ENCODE results near the gene ARL13B.
"Not testable (repeated sequence)": the region's sequence is repeated elsewhere in the genome, so short reads cannot be mapped to it uniquely, and the experiment has no call there.

ARL13B gene

DNA sequence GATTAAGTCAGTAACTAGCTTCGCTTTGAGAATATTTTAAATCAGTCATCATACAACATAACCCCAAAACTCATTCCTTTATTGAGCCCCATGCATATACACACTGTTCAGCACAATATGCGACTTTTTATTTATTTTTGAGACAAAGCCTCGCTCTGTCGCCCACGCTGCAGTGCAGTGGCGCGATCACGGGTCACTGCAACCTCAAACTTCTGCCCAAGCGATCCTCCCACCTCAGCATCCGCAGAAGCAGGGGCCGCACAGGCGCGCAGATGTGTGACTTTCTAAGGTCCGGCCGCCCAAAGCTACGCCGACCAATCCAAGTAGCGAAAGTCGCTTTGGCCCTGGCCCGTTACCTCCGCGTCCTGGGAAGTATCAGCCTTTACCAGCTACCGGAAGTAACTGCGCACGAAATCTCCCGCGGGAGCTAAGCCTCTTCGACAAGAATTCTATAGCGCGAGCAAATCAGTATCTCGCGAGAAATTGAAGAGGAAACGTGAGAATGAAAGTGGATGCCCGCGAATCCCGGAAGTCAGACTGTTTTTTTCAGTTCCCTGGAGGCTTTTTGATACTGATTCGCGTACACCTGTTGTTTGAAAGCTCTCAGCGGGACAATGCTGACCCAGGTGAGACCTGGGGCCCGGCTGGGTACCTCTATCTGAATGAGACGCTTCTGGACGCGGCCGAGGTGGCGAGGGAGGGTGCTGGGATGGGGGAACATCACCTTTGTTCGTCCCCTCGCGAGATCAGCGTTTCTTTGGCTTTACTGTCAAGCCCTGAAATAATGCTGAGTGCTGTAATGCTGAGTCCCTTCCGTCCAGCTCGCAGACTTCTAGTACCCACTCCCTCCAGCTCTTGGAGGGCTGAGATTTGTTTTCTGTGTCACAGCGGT lies 82.8 kb downstream of the ARL13B start, which contains the start of the genes DHFR2 and NSUN3:
Gene DHFR2 (minus strand): TSS at position 404 of the 892 bp plus-strand sequence. CDS start 1,405 bp downstream, outside the sequence.
Gene NSUN3 (plus strand): TSS at position 549 of the 892 bp plus-strand sequence. CDS start 66 bp downstream, at position 615.
- peak; percentile 57 to 68 (median 66) for DNase-seq (ENCODE audit: low read depth in 3 of 3)

- no peak for DNase-seq (ENCODE audit: low read depth in 3 of 3)
These were observed 83.7 kb downstream of the ARL13B start for GRCh38 chr3:94063496-94064119.

GRCh38 chr3:94064243-94064860 lies 84.4 kb downstream of the ARL13B start:
- DNase-seq (ENCODE audit: low read depth in 3 of 3), result no peak

- no peak for DNase-seq (ENCODE audit: low read depth in 3 of 3)
These were observed 85.2 kb downstream of the ARL13B start for GRCh38 chr3:94065122-94065521.

- no peak for DNase-seq (ENCODE audit: low read depth in 3 of 3)
These were observed 86.0 kb downstream of the ARL13B start for GRCh38 chr3:94065819-94066480.

DNA sequence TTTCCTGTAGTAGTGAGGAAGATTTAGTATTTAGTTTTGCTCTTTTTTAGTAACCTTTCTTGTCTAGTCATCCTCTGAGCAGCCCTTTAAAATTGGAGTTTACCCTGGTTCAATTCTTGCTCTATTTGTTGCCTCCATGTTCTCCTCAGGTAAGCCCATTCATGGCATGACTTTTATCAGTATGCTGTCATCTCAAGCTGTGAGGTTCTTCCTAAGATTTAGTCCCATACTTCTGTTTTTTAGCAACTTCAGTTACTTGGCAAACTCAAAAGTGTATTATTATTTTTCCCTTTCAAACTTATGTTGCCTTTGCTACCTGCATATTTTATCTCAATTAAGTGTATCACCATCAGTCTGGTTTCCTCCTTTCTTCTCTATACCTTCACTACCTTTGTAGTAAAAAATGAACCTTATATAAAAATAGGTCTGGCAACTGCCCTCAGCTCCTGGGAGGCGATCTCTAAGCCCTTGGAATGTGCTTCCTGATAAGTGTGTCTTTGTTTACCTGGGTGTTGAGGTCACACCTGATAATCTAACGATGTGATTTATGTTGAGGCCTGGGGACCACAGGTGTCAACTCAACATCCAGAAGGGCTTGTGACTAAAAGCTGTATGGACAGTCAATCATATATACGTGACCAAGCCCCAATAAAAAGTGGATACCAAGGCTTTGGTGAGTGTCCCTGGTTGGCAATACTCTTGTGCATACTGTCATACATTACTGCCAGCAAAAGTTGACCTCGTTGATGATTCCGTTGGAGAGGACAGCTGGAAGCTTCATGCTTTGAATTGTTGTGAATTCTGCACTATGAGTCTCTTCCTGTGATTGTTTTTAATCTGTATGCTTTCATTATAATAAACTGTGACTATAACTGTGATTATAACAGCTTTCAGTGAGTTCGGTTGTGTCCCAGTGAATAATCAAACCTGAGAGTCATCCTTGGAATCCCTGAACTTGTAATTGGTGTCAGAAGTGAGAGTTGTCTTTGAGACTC lies 86.8 kb downstream of the ARL13B start:
- DNase-seq (ENCODE audit: low read depth in 3 of 3), result no peak

DNA sequence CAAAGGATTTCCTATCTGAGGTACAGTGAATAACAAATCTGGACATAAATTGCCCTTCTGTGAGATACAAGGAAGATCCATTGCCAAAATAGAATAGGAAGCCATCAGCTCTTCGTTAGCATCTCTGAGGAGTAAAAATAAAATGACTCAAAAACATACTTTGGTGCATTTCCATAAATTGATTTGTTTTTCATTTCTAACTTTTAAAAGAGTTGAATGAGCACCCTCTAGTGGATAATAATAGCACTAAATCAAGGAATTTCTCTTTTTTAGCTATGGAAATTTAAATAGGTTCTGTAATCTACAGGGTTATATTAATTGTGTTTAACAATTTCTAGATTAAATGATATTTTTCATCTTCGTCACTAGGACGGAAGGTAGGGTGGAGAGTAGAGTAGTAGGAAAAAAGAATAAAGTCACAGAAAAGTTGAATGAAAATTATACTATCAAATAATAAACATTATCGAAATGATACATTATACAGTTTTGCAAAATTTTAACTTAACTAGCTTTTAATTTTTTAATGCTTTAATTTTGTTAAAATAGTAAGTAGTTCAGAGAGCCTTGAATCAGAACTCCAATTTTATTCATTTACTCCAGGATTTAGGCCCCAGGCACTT lies 89.3 kb downstream of the ARL13B start:
- no peak for DNase-seq (ENCODE audit: low read depth in 3 of 3)

GRCh38 chr3:94070341-94070911 lies 90.5 kb downstream of the ARL13B start:
- DNase-seq (ENCODE audit: low read depth in 3 of 3), result no peak

DNA sequence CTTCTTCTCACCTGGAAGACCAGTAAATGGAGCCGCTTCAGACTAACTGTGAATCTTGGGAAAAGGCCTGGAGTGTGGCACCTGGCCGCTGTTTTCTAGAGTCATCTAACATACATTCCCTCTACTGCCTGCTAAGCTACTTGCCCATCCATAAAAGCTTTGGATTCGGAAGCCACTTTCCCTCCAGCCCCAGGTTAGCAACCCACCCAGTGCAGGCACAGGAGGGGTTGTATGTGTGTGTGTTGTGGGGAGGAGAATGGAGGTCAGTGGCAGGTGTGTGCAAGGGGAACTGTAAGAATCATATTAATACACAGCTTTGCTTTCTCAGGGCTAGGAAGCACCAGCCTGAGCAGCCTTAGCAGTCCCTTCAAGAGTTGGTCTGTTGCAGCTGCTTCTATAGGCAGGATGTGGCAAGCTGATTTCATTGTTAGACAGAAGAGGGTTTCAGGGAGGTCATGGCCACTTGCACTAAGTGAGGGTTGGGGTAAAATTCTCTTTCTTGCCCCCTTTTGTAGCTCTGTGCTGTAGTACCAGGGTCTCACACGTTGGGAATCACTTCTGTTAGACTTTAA lies 91.8 kb downstream of the ARL13B start:
- DNase-seq (ENCODE audit: low read depth in 3 of 3), result no peak

GRCh38 chr3:94076055-94076454 lies 96.1 kb downstream of the ARL13B start:
- no peak for DNase-seq (ENCODE audit: low read depth in 3 of 3)

DNA sequence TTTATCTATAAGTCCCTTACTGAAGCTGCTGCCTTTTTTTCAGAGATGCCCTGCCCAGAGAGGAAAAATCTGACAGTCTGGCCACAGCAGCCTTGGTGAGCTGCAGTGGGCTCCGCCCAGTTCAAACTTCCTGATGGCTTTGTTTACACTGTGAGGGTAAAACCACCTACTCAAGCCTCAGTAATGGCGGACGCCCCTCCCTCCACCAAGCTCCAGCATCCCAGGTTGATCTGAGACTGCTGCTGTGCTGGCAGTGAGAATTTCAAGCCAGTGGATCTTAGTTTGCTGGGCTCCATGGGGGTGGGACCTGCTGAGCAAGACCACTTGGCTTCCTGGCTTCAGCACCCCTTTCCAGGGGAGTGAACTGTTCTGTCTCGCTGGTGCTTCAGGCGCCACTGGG lies 100.6 kb downstream of the ARL13B start:
- not testable (repeated sequence) for DNase-seq (ENCODE audit: low read depth in 3 of 3)

DNA sequence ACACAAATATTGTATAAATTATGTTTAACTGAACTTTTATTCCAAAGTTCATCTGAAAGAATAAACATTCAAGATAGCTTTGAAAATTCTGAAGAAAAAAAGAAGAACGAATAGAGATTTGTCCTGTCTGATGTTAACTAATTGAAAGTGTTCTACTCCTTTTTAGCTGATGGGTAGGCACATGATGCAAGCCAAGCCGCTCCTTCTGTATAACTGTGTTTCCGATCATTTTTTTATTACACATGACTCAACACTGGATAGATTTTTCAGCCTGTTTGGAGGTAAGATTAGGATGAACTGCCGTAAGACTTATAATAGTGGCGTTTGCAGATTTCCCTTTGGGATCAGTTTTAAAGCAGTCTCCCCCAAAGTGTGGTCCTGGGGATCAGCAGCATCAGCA lies 101.9 kb downstream of the ARL13B start:
- no peak for DNase-seq (ENCODE audit: low read depth in 3 of 3)

DNA sequence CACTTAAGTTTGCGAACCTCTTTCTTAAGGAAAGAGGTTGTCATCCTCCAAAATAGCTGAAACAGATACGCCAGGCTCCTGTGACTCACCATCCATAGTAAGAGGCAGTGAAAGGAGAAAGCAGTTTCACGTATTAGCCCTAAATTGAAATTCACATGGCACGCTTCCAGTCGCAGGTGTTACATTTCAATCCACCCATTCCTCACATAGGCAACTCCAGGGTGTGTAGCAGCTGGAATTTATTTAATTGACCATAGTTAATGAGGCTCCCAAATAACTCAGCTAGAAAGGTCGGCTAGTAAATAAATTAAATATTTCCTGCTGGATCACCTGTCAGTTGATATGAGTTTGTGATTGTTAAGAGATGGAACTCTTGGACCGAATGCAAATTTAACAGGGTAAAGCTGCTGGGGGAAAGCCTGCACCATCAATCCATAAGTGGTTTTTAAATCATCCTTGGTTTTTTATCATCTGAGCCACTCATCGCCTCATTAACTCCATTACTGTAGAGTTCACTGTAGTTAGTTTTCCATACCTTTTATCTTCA lies 102.5 kb downstream of the ARL13B start:
- DNase-seq (ENCODE audit: low read depth in 3 of 3), result no peak

DNA sequence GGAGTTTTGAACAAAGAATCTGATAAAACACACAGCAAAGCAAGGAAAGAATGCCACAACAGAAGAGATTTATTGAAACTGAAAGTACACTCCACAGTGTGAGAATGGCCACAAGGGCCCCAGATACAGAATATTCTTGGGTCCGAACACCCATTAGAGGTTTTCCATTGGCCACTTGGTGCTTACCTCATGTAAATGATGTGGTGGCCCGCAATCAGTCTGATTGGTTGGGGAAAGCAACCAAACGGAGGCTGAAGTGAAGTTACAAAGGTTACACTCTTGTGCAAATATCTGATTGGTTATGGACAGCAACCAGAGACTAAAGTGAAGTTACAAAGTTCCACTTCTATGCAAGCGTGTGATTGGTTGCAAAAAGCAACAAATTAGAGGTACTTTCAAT lies 103.3 kb downstream of the ARL13B start:
- DNase-seq (ENCODE audit: low read depth in 3 of 3), result no peak

- DNase-seq (ENCODE audit: low read depth in 3 of 3), result no peak
These were observed 109.2 kb downstream of the ARL13B start for GRCh38 chr3:94089126-94089525.

- DNase-seq (ENCODE audit: low read depth in 3 of 3), result no peak
These were observed 112.1 kb downstream of the ARL13B start for GRCh38 chr3:94092086-94092485.

DNA sequence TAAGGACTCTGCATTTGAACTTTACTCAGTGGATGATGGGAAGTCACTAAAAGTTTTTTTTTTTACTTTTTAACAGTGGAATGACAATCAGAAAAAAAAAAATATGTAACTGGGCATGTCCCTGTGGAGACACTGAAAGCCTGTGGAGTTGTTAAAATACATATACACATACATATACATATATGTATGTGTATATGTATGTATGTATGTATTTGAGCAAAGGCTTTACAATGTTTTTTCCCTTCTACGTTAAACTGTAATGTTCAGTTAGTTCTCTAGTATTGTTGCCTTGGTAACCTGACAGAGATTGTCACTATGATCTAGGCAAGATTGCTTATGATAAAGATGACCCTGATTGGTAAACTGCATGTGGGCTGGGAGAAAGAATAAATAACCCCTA lies 113.2 kb downstream of the ARL13B start:
- no peak for DNase-seq (ENCODE audit: low read depth in 3 of 3)

DNA sequence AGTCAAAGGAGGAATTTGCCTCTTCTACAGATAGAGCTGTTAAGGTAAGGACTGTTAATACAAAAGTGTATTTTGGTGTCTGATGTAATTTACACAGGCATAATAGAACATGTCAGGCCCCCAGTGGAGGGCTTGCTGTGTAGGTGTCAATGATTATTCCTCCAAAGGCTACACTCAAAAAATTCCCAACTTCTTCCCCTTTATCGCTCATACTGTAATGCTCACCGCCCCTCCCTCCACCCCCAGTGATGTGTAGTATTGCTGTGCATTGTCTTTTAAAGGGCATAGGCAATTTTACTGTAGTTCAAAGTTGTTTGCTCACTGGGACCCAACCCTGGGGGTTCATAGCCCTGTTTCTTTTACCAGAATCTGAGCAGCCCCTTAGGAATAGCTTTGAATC lies 115.2 kb downstream of the ARL13B start:
- DNase-seq (ENCODE audit: low read depth in 3 of 3), result no peak

- no peak for DNase-seq (ENCODE audit: low read depth in 3 of 3)
These were observed 118.5 kb downstream of the ARL13B start for GRCh38 chr3:94098452-94098851.
